ENCODE results near the gene RBMS1. TPM values are rescaled to one million over a fixed set of nuclear protein-coding genes. Genes with fewer than 3 reads are reported as not detected.

RBMS1 gene
- total RNA-seq, 1 donor from 2014 or later: 51.1 TPM

DNA sequence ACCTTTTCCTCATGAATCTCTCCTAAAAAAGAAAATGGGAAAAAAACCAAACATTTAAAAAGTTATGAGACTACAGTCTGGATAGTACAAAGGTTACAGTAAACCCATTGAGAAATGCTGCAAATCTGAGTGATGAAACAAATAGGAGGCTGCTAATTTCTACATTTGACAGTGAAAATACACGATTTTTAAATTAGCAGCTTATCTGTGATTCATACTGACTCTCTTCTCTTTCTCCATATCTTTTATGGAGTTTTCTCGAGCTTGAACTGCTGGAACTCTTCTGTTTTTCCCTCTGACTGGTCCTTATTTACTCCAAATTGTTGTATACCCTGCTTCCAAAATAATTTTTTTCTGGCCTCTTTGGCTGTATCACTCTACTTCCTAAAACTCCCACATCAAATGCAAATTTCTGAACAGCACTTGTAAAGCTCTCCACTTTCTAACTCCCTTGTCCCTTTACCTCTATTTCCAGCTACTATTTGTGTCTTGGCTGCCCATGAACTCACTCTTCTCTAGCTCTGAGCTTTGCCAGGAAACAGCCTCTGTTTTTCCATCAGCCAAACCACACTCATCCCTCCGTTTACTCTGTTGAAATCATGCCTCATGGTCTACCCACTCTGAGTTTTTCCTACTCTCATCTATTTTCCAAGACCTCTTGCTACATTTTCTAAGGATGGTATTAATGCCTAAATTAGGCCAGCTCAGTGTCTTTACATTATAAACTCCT is 73.7 kb downstream of the RBMS1 start:
- no peaks in the 10 kb centered on the region for H3K9me3 ChIP-seq
- no peak for DNase-seq (ENCODE audit: low spot score in 2 of 2)
- intact Hi-C loops (cut with DNase I): no loop called here
- H3K27ac ChIP-seq: peak overlapping the region; percentile 47 to 61
- H3K4me1 ChIP-seq: peaks cover 0 to 30% of the 10 kb centered on the region in 2 donors
- no peak overlapping the region for H3K4me3 ChIP-seq
- no peaks in the 10 kb centered on the region for H3K27me3 ChIP-seq
- H3K36me3 ChIP-seq: no peaks in the 10 kb centered on the region
- TF ChIP-seq, protein P1, sequence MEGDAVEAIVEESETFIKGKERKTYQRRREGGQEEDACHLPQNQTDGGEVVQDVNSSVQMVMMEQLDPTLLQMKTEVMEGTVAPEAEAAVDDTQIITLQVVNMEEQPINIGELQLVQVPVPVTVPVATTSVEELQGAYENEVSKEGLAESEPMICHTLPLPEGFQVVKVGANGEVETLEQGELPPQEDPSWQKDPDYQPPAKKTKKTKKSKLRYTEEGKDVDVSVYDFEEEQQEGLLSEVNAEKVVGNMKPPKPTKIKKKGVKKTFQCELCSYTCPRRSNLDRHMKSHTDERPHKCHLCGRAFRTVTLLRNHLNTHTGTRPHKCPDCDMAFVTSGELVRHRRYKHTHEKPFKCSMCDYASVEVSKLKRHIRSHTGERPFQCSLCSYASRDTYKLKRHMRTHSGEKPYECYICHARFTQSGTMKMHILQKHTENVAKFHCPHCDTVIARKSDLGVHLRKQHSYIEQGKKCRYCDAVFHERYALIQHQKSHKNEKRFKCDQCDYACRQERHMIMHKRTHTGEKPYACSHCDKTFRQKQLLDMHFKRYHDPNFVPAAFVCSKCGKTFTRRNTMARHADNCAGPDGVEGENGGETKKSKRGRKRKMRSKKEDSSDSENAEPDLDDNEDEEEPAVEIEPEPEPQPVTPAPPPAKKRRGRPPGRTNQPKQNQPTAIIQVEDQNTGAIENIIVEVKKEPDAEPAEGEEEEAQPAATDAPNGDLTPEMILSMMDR (IDR thresholded peaks at IDR 0.05): no peak

DNA sequence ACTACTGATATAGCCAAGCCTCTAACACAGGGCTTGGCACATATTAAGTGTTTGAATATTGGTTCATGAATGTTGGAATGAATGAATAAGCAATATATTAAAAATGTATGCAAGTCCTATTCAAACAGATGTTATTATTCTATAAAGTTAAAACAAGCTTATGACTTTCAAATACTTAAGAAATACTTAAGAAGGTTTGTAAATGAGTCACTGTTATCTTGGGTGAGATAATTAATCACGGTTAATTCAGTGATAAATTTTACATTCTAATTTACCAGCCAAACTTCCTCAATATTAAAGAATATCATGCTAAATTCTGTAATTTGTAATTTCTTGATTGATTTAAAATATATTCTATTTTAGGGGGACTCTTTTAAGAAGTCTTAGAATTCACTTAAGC is 74.8 kb downstream of the RBMS1 start:
- Histone ChIP-seq H3K4me1 (peaks cover 0 to 26% of the 10 kb centered on the region in 2 donors), H3K27me3 (no peaks in the 10 kb centered on the region), H3K9me3 (no peaks in the 10 kb centered on the region), H3K4me3 (no peak overlapping the region), H3K27ac (no peak overlapping the region), H3K36me3 (no peaks in the 10 kb centered on the region)
- no peak for DNase-seq (ENCODE audit: low spot score in 2 of 2)
- intact Hi-C loops (cut with DNase I): no loop called here
- TF ChIP-seq, protein P1 (IDR thresholded peaks at IDR 0.05): no peak

DNA sequence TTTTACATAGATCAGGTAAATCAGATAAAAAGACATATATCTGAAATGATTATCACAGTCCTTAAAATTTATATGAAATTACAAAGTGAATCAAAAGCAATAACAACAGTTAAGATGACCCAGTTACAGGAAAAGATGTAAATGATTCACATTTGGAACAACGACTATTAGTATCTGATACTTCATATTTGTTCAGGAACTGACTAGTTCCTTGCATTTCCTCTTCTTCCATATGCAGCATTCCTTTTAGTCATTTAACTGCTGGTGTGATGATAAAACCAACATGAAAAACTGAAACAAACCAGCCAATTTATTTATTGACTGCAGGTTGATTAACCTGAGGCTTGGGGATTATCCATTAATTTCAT is 75.2 kb downstream of the RBMS1 start:
- H3K4me1 ChIP-seq: peaks cover 0 to 26% of the 10 kb centered on the region in 2 donors
- DNase-seq (ENCODE audit: low spot score in 2 of 2): no peak
- no peaks in the 10 kb centered on the region for H3K27me3 ChIP-seq
- no peak overlapping the region for H3K27ac ChIP-seq
- TF ChIP-seq, protein P1 (IDR thresholded peaks at IDR 0.05): no peak
- H3K4me3 ChIP-seq: no peak overlapping the region
- no peaks in the 10 kb centered on the region for H3K9me3 ChIP-seq
- intact Hi-C loops (cut with DNase I): no loop called here
- H3K36me3 ChIP-seq: no peaks in the 10 kb centered on the region

DNA sequence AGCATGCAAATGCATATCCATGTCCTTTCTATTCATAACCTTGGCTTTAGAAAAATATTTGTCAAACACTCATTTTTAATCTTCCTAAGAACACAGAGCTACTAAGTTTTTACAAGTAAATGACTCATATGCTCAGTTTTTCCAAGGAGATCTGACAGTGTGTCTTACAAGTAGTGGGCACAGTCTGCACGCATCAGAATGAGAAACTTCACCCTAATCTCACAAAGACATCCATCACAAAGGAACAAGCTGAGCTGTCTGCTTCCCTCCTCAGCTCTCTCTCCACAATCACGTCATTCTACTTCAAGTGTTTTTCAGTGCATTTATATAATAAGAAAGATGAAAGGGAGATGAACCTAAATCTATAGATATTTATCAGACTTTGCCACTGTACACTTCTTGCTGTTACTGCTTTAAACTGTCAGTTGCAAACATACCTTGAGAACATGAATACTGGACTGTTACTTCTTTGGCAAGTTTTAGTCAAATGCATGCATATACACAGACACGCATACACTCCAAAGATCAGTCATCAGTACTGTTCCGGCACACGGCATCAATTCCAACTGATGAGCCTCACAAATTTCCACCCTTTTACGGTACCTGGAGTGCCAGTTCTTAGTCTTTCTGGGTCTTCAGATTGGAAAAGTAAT is 75.7 kb downstream of the RBMS1 start:
- DNase-seq (ENCODE audit: low spot score in 2 of 2): no peak
- TF ChIP-seq, protein P1 (IDR thresholded peaks at IDR 0.05): no peak
- Histone ChIP-seq H3K27me3 (no peaks in the 10 kb centered on the region), H3K27ac (no peak overlapping the region), H3K9me3 (no peaks in the 10 kb centered on the region), H3K36me3 (no peaks in the 10 kb centered on the region), H3K4me3 (no peak overlapping the region), H3K4me1 (peaks cover 0 to 26% of the 10 kb centered on the region in 2 donors)
- intact Hi-C loops (cut with DNase I): no loop called here

DNA sequence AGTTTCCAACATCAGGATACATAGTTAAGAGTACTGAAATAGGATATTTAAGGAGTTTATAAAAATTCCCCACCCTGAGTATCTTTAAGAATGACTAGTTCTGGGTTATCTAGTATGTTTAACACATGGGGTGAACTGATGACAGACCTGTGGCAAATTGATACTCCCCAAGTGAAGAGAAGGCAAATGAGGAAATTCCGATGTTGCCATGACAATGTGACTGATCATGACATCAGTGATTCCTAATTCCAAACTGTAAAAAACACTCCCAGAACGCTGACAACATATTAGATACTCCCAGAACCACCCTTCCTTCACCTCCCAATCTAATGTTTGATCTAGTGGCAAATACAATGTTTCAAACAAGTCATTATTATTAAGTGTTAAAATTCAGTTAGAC is 77.6 kb downstream of the RBMS1 start:
- TF ChIP-seq, protein P1 (IDR thresholded peaks at IDR 0.05): no peak
- H3K9me3 ChIP-seq: no peaks in the 10 kb centered on the region
- H3K4me3 ChIP-seq: no peak overlapping the region
- no peaks in the 10 kb centered on the region for H3K27me3 ChIP-seq
- DNase-seq (ENCODE audit: low spot score in 2 of 2): no peak
- no peaks in the 10 kb centered on the region for H3K36me3 ChIP-seq
- peaks cover 0 to 33% of the 10 kb centered on the region in 2 donors for H3K4me1 ChIP-seq
- intact Hi-C loops (cut with DNase I): no loop called here
- H3K27ac ChIP-seq: no peak overlapping the region
